Activated B cell treated with CpG ODN at 0.5 μM for 24 hours (primary cell): ENCODE measurements around the gene SAMD4A. TPM values are rescaled to one million over a fixed set of nuclear protein-coding genes. Genes with fewer than 3 reads are reported as not detected.

Experiments used
- ATAC-seq: fragments of 200-7000 bp; cut with Tn5 transposase; one replicate; pipeline ENCODE4 v1.10.0; 2021; ENCODE audit warnings: low read depth, mild to moderate bottlenecking, moderate library complexity
- CTCF ChIA-PET: fragments of 350-600 bp; sonication (Branson Sonifier 250); formaldehyde crosslinking; loops from one replicate; lab custom pipeline; 2021; ENCODE audit warnings: antibody characterized with exemption; lab: Charles Lee
- POLR2A ChIA-PET: fragments of 350-600 bp; sonication (Branson Sonifier 250); formaldehyde crosslinking; loops from one replicate; lab custom pipeline; 2021; ENCODE audit warnings: antibody characterized with exemption; lab: Charles Lee
- DNase-seq: peaks from one replicate; pipeline ENCODE4 v3.0.0; 2022
- H3K27ac Mint-ChIP-seq: one replicate; pipeline ENCODE4 v1.8.0; 2020; ENCODE audit warnings: mixed read lengths
- H3K27me3 Mint-ChIP-seq: one replicate; pipeline ENCODE4 v1.8.0; 2021; ENCODE audit warnings: mixed read lengths
- H3K36me3 Mint-ChIP-seq: one replicate; pipeline ENCODE4 v1.8.0; 2021; ENCODE audit warnings: low read depth, mixed read lengths
- H3K4me1 Mint-ChIP-seq: one replicate; pipeline ENCODE4 v1.8.0; 2021; ENCODE audit warnings: mixed read lengths
- H3K4me3 Mint-ChIP-seq: one replicate; pipeline ENCODE4 v1.8.0; 2020; ENCODE audit warnings: mild to moderate bottlenecking, mixed read lengths
- H3K9me3 Mint-ChIP-seq: one replicate; pipeline ENCODE4 v1.8.0; 2020; ENCODE audit warnings: mixed read lengths
- intact Hi-C: fragments of 100-400 bp; cut with micrococcal nuclease; formaldehyde crosslinking; loops from one replicate; pipeline ENCODE4 v1.15.1; 2024
- total RNA-seq: library from RNA; stranded (reverse); gene quantifications from 2 replicates; pipeline ENCODE4 v1.2.3, GENCODE V29; 2022
- TF ChIP-seq, protein P1 (sequence below): fragments of 200-600 bp; IDR thresholded peaks from one replicate; pipeline ENCODE4 v1.8.0; 2022; ENCODE audit warnings: antibody characterized with exemption, mild to moderate bottlenecking

Gene SAMD4A
- total RNA-seq, 1 donor from 2014 or later = 8.7 TPM

DNA sequence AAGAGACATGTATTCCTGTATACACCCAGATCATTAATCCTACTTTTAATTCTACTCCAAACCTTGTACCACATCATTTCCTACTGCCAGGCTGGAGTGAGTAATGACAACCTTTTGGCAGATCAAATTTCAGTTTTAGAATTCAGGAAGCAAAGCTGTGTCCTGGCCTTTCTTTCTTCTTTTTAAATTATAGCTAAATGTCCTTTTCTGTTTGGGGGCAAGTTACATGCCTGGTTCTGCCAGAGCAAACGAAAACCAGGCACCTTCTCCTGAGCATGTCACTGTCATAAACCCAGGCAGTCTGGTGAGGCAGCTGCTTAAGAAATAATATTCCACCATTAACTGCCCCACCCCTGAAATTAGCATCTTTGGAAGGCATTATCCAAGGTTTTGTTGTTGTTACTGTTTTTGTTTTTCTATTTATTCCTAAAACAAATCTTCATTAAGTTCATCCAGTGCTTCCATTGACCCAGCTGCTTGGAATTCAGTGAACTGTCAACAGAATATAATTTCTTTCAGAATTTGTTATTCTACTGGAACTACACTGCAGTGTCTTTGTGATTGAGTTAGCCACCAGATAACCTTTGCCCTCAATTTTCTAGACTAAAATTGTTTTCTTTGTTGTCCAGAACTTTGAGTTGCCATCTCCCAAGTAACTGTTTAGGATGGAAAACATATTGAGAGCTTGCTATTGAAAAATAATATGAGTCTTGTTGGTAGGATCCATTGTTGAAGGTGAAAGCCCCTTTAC, 33.2 kb downstream of the SAMD4A start:
- CTCF ChIA-PET = no interaction called here
- H3K4me1 Mint-ChIP-seq = peaks cover 4% of the 10 kb centered on the region

DNA sequence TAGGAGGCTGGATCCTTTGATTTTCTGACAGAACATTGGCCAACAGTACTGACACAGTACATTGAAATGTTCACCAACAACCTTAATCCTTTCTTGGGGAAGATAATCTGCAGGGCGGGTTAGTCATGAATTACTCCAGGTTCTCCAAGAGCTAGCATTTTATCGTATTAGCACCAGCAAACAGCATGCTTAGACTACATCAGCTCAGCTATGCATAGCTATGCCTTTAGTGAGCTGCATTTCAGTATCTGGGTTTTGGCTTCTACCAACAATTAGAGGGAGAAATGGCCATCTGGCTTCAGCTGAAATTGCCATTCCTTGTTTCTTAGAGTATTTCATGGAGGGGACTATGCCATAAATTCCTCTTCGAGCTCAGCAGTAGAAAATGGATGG, 33.8 kb downstream of the SAMD4A start:
- Mint-ChIP-seq H3K4me1 (peaks cover 4% of the 10 kb centered on the region), H3K36me3 (no peaks in the 10 kb centered on the region), H3K9me3 (no peaks in the 10 kb centered on the region), H3K27ac (no peak overlapping the region), H3K27me3 (no peaks in the 10 kb centered on the region), H3K4me3 (no peak overlapping the region)
- intact Hi-C loops = no loop called here
- TF ChIP-seq, protein P1, sequence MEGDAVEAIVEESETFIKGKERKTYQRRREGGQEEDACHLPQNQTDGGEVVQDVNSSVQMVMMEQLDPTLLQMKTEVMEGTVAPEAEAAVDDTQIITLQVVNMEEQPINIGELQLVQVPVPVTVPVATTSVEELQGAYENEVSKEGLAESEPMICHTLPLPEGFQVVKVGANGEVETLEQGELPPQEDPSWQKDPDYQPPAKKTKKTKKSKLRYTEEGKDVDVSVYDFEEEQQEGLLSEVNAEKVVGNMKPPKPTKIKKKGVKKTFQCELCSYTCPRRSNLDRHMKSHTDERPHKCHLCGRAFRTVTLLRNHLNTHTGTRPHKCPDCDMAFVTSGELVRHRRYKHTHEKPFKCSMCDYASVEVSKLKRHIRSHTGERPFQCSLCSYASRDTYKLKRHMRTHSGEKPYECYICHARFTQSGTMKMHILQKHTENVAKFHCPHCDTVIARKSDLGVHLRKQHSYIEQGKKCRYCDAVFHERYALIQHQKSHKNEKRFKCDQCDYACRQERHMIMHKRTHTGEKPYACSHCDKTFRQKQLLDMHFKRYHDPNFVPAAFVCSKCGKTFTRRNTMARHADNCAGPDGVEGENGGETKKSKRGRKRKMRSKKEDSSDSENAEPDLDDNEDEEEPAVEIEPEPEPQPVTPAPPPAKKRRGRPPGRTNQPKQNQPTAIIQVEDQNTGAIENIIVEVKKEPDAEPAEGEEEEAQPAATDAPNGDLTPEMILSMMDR = no peak
- DNase-seq = no peak
- POLR2A ChIA-PET = no interaction called here
- no peak for ATAC-seq
- CTCF ChIA-PET = no interaction called here

More for the DNA sequence above, 33.2 kb downstream of the SAMD4A start:
- Mint-ChIP-seq H3K4me3 (no peak overlapping the region), H3K36me3 (no peaks in the 10 kb centered on the region), H3K9me3 (no peaks in the 10 kb centered on the region), H3K27me3 (no peaks in the 10 kb centered on the region), H3K27ac (no peak overlapping the region)
- ATAC-seq = no peak
- POLR2A ChIA-PET = no interaction called here
- intact Hi-C loops = no loop called here
- TF ChIP-seq, protein P1 = no peak
- no peak for DNase-seq

DNA sequence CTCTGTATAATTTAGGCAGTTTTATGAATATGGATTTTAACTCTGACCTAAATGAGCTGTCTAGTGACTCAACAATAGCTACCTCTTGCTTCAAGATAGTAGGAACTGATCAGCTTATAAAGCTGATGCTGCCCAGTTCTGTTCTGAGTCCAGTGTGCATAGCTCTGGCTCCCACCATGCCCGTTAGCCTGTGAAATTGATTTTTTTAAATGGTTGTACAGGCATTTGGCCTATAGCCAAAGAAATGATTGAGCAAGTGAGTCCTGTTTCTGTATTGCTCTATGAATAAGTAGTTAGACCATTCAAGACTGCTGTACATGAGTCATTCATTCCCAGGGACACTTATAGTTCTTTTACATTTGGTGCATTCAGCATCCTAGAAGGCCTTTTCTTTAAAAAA, 36.4 kb downstream of the SAMD4A start:
- CTCF ChIA-PET = no interaction called here
- POLR2A ChIA-PET = no interaction called here
- H3K36me3 Mint-ChIP-seq = no peaks in the 10 kb centered on the region
- H3K9me3 Mint-ChIP-seq = no peaks in the 10 kb centered on the region
- no peaks in the 10 kb centered on the region for H3K27me3 Mint-ChIP-seq
- intact Hi-C loops = no loop called here
- peaks cover 4% of the 10 kb centered on the region for H3K4me1 Mint-ChIP-seq
- TF ChIP-seq, protein P1 = no peak
- DNase-seq = no peak
- ATAC-seq = no peak
- H3K4me3 Mint-ChIP-seq = no peak overlapping the region
- H3K27ac Mint-ChIP-seq = no peak overlapping the region

DNA sequence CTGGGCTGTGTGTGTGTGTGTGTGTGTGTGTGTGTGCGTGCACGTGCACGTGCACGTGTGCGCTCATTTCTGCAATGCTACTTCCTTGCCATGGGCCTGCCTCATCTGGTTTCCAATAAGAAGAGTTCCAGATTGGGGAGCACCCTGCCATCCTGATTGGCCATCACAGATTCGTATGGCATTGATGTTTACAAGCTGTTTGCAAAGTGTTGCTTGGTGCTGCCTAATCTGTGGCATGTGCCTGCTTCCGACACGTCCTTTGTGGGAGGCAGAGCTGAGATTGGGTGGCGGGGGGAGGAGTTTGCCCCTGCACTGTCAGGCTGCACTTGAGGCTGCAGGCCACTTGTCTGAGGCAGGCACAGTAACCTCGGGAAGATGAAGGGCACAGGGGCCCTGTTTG, 39.2 kb downstream of the SAMD4A start:
- no peak for ATAC-seq
- intact Hi-C loops = no loop called here
- no peak for DNase-seq
- Mint-ChIP-seq H3K36me3 (peaks cover 5% of the 10 kb centered on the region), H3K27ac (no peak overlapping the region), H3K9me3 (no peaks in the 10 kb centered on the region), H3K27me3 (no peaks in the 10 kb centered on the region), H3K4me3 (no peak overlapping the region), H3K4me1 (no peaks in the 10 kb centered on the region)
- TF ChIP-seq, protein P1 = no peak
- POLR2A ChIA-PET = no interaction called here
- CTCF ChIA-PET = no interaction called here

DNA sequence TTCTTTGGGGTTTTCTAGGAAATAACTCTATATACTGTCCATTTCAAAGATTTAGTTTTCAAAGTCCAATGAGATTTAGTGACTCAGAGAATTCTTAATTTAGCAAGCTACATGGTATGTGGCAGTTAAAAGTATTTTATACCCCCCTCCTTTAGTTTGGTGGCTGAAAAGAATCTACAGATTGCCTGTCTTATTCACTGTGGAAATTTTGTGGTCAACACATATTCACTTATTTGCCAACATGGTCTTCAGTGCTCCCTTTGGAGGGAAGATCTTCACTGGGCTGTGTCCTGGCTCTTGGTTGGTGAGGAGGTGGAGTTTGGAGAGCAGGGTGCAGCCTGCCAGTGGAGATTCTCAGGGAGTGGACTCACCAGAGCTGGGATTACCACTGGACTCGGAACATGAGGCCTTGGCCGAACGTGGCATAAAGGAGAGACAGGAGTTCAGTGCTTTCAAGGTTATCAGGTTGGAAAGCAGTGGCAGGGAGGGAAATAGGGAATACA, 39.8 kb downstream of the SAMD4A start:
- no peaks in the 10 kb centered on the region for H3K9me3 Mint-ChIP-seq
- H3K36me3 Mint-ChIP-seq = peaks cover 5% of the 10 kb centered on the region
- ATAC-seq (no peak), DNase-seq (no peak)
- H3K27me3 Mint-ChIP-seq = no peaks in the 10 kb centered on the region
- POLR2A ChIA-PET = no interaction called here
- TF ChIP-seq, protein P1 = no peak
- CTCF ChIA-PET = no interaction called here
- H3K27ac Mint-ChIP-seq = no peak overlapping the region
- H3K4me1 Mint-ChIP-seq = no peaks in the 10 kb centered on the region
- no peak overlapping the region for H3K4me3 Mint-ChIP-seq
- intact Hi-C loops = no loop called here
